BJ (cell line): ENCODE results near the gene MORN5. TPM values are rescaled to one million over a fixed set of nuclear protein-coding genes. Genes with fewer than 3 reads are reported as not detected.

Experiments used
- CTCF ChIA-PET: fragments of 350-600 bp; formaldehyde crosslinking; extraction: SDS; loops from one replicate; lab custom pipeline; 2021; ENCODE audit warnings: antibody characterized with exemption, inconsistent platforms; lab: Yijun Ruan, JAX
- POLR2A ChIA-PET: fragments of 300-600 bp; sonication (Branson Sonifier 250); formaldehyde crosslinking; extraction: SDS; loops from one replicate; lab custom pipeline; 2021; ENCODE audit warnings: antibody characterized with exemption; lab: Charles Lee
- DNase-seq: peaks from one replicate; pipeline ENCODE4 v3.0.0-alpha.2; 2011; ENCODE audit warnings: low read depth
- H3K27me3 ChIP-seq: 2 replicates; pipeline ENCODE4 v1.6.0; 2011; ENCODE audit warnings: low read length; ENCODE audit not compliant: control insufficient read depth, insufficient read depth
- H3K36me3 ChIP-seq: 2 replicates; pipeline ENCODE4 v1.5.1; 2011; ENCODE audit warnings: low read length; ENCODE audit not compliant: control insufficient read depth, insufficient read depth
- H3K4me3 ChIP-seq: 2 replicates; pipeline ENCODE4 v1.5.1; 2011; ENCODE audit warnings: low read depth, mild to moderate bottlenecking, control low read depth, low read length
- polyA plus RNA-seq: library from polyadenylated mRNA; depleted of rRNA; stranded (reverse); fragments of >200 nt; gene quantifications from 2 replicates; pipeline ENCODE4 v1.2.3, GENCODE V29; 2011
- TF ChIP-seq, protein P1 (sequence below): IDR thresholded peaks from 2 replicates; pipeline ENCODE4 v1.5.1; 2011; ENCODE audit warnings: low read depth, mild to moderate bottlenecking, control low read depth, inconsistent platforms, low read length, moderate library complexity; ENCODE audit not compliant: insufficient read depth

MORN5 gene
- polyA plus RNA-seq, 1 experiment, result not detected

DNA sequence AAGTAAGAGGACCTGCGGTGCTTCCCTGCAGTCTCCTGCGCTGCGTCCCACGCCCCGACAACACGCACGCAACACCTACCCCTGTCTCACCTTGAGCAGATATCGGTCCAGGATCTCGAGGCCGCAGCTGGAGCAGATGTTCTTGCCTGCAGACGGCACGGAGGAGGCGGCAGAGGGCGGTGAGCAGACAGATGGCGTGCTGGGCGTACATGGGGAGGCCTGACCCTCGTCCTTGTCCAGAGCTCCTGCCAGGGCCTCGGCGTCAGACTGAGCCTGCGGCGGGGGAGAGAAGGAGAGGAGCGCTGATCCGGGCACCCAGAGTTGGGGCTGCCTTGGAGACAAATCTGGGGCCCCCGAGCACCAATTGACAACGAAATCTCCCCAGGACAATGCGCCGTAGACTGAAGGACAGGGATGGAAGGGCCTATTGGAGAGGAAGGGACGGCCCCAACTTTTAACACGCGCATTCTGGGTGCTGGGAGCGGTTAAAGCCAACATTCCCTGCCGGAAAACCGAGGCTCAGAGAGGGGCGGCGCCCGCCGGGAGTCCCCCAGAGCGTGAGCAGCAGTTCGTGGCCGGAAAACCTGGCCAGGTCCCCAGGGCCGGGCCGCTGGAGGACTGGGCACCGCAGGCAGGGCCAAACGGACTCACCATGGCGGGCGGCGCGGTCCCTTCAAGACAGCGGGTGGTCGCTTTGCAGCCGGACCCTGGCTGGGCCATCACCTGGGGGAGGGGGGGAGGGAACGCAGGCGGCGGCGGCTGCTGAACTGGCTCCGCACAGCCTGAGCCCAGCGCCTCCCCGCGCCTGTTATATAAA is 67.3 kb downstream of the MORN5 start:
- H3K27me3 ChIP-seq, result peaks cover 77% of the 10 kb centered on the region
- POLR2A ChIA-PET, result no interaction called here
- TF ChIP-seq, protein P1, sequence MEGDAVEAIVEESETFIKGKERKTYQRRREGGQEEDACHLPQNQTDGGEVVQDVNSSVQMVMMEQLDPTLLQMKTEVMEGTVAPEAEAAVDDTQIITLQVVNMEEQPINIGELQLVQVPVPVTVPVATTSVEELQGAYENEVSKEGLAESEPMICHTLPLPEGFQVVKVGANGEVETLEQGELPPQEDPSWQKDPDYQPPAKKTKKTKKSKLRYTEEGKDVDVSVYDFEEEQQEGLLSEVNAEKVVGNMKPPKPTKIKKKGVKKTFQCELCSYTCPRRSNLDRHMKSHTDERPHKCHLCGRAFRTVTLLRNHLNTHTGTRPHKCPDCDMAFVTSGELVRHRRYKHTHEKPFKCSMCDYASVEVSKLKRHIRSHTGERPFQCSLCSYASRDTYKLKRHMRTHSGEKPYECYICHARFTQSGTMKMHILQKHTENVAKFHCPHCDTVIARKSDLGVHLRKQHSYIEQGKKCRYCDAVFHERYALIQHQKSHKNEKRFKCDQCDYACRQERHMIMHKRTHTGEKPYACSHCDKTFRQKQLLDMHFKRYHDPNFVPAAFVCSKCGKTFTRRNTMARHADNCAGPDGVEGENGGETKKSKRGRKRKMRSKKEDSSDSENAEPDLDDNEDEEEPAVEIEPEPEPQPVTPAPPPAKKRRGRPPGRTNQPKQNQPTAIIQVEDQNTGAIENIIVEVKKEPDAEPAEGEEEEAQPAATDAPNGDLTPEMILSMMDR, result no peak
- H3K36me3 ChIP-seq, result no peaks in the 10 kb centered on the region
- CTCF ChIA-PET, result no interaction called here
- no peak overlapping the region for H3K4me3 ChIP-seq
- DNase-seq, result no peak

DNA sequence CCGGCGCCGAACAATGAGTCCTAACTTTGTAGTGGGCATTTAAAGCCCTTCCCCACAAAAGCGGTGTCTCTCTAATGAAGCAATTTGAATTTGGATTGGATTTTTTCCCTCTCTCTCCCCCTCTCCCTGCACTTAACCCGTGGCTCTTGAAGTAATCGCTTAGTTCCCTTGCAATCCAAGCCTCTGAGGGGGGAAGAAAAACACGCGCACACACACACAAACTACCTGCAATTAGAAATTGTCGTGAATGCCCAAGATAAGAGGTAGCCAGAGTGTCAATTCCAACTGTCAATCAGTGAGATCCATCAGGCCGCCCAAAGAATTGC is 67.8 kb downstream of the MORN5 start:
- no peak for DNase-seq
- Histone ChIP-seq H3K4me3 (no peak overlapping the region), H3K36me3 (no peaks in the 10 kb centered on the region), H3K27me3 (peaks cover 72% of the 10 kb centered on the region)
- ChIA-PET POLR2A (no interaction called here), CTCF (no interaction called here)
- TF ChIP-seq, protein P1, result no peak

DNA sequence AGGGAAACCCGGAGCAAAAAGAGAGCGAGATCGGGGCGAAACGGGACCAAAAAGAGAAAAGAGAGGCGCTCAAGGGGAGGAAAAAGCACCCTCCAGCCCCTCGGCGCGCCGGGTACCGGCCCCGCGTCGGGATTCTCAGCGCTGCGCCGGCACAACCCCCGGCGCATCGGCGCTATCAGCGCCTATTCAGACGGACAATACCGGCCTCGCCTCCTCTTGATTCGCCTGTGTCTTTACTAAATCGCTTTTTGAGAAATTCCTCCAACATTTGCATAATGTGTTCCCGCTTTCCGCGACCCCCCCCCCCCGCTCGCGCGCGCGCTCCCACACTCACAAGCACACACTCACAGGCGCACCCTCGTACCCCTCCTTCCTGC is 68.5 kb downstream of the MORN5 start:
- CTCF ChIA-PET, result interaction anchor here (1.2 kb wide), 1 partner anchor 102 kb away, joined by 4 read pairs; no protein-coding TSS in a partner anchor
- Histone ChIP-seq H3K36me3 (no peaks in the 10 kb centered on the region), H3K4me3 (peak overlapping the region; percentile 8; the same call in 1 of the 2 replicates), H3K27me3 (peaks cover 69% of the 10 kb centered on the region)
- TF ChIP-seq, protein P1, result no peak
- no peak for DNase-seq
- POLR2A ChIA-PET, result no interaction called here

DNA sequence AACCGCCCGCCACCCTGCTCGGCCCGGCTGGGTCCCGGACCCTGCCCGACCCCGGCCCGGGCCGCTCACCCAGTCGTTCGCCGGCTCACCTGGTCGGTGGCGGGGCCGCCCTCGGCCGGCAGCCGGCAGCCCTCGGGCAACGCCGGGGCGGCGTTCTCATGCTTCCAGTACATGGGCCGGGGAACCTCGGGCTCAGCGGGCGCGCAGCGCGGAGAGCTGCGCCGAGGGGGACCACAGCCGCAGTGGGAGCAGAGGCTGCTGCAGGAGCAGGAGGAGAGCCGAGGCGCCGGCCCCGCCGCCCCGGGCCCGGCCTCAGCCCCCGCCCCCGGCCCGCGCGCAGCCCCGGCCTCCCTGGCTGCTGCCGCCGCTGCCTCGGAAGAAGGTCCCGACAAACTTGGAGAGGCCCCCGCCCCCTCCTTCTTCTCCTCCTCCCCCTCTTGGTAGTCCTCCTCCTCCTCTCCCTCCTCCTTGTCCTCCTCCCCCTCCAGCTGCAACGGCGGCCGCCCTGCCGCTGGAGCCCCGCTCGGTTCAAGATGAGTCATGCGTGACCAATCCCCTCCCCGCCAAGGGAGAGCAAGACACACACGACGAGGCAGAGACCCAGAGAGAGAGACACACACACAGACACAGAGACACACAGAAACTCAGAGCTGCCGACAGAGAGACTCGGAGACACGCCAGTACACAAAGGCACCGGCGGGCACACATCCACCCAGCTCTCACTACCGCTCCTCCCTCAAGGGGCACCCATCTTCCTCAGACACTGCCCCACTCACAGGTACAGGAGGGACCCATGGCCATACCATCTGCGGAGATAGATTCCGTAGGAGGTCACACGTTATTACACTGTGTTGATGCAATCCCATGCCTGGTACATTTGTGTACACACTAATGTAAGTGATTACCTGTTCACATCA is 69.1 kb downstream of the MORN5 start, which contains the start of gene LHX6:
Gene LHX6, minus strand, starts transcription at position 390 of the 917 bp plus-strand sequence. Its CDS starts 217 bp downstream, at position 173.
- DNase-seq, result no peak
- no peaks in the 10 kb centered on the region for H3K36me3 ChIP-seq
- H3K27me3 ChIP-seq, result peaks cover 63% of the 10 kb centered on the region
- ChIA-PET CTCF (interaction anchor here (0.6 to 1.2 kb wide), 3 partner anchors 16 to 224 kb away, joined by 3 to 4 read pairs (median 3); no protein-coding TSS in a partner anchor), POLR2A (interaction anchor here (0.6 kb wide), 1 partner anchor 122 kb away, joined by 3 read pairs; no protein-coding TSS in a partner anchor)
- peak within 1 kb of the TSS; percentile 8; the same call in 1 of the 2 replicates for H3K4me3 ChIP-seq
- TF ChIP-seq, protein P1, result no peak

DNA sequence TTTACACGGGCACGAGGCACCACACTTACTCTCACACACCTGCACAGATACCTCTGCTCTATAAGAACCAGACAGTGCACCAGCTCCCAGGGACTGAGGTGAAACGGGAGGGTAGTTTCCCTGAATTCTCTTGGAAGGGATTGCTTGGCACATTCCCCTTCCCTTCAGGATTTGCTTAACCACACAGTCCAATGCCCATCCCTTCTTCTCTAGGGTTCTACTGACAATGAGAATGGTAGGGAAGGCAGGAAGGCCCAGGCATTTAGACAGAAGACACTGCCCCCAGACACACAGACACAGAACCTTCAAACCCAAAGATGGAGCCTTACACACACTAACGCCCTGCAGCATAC is 69.8 kb downstream of the MORN5 start:
- ChIA-PET CTCF (interaction anchor here (0.6 to 1.2 kb wide), 3 partner anchors 15 to 223 kb away, joined by 3 to 4 read pairs (median 3); no protein-coding TSS in a partner anchor), POLR2A (no interaction called here)
- no peak for DNase-seq
- TF ChIP-seq, protein P1, result no peak
- Histone ChIP-seq H3K27me3 (peaks cover 59% of the 10 kb centered on the region), H3K4me3 (no peak overlapping the region), H3K36me3 (no peaks in the 10 kb centered on the region)
